Cortex of kidney (tissue), 1 donor: ENCODE data around the gene VPREB3.

Experiments used
- DNase-seq: peaks from one replicate; lab custom pipeline; 2025; lab: John Stamatoyannopoulos, UW

Gene VPREB3

GRCh38 chr22:23782703-23783102 is 28.5 kb upstream of the VPREB3 start:
- DNase-seq, result no peak

GRCh38 chr22:23782252-23782651 is 28.0 kb upstream of the VPREB3 start:
- no peak for DNase-seq

DNA sequence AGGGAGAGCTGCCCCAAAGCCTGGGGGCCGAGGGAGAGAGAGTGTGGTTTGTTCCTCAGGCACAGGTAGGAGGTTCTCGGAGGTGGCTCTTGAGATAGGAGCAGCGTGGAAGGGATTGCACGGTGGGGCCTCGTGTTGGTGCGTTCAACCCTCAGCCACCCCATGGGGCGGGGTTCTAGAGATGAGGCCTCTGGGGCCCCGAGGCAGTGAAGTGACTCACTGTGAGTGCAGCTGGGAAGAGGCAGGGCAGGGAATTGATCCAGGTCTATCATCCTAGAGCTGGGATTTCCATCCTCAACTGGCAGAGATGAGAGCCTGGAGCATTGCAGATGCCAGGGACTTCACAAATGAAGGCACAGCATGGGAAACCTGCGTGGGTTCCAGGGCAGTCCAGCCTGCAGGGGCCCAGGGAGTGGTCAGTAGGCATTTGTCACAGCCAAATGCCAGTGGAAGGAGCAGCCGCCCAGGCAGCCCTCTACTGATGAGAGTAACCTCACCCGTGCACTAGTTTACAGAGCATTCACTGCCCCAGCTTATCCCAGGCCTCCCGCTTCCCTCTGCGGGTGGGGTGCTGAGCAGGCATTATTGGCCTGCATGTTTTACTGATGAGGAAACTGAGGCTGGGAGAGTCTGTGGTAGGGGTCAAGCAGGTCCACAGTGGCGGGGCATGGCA is 27.4 kb upstream of the VPREB3 start:
- no peak for DNase-seq

GRCh38 chr22:23781065-23781464 is 26.8 kb upstream of the VPREB3 start:
- DNase-seq, result no peak

GRCh38 chr22:23780146-23780748 is 26.0 kb upstream of the VPREB3 start:
- DNase-seq, result no peak

DNA sequence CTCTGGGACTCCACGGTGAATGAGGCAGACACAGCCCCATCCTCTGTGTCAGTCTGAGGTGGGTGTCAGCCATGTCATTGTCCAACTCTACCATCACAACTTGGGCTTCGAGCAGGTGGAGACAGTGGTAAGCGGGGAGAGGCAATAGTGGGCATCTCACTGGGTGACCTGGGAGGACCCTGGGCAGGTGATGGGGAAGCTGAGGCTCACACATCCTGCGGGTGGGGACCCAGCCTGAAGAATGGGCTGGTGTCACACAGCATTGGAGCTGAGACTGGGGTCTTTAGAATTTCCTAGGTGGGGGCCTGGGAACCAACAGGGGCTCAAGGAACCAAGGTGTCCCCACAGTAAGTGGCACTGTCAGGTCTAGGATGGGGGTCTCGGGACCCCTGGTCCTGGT is 25.5 kb upstream of the VPREB3 start:
- no peak for DNase-seq

- no peak for DNase-seq
Measured at GRCh38 chr22:23779083-23779482, 24.9 kb upstream of the VPREB3 start.

DNA sequence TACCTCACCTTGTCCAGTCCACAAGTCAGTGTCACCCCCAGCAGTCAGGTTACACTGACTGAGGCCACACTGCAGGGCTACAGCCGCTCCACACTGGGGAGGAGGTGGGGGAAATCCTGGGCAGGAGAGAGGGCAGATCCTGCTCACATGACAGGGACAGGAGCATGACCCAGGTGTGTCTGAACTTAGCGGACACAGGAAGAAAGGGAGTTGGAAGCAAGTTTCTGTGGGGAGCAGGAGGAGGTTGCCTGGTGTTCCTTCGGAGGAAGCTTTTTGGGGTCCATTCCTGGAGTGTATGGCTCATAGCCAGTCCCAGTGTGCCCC is 24.3 kb upstream of the VPREB3 start:
- no peak for DNase-seq

DNA sequence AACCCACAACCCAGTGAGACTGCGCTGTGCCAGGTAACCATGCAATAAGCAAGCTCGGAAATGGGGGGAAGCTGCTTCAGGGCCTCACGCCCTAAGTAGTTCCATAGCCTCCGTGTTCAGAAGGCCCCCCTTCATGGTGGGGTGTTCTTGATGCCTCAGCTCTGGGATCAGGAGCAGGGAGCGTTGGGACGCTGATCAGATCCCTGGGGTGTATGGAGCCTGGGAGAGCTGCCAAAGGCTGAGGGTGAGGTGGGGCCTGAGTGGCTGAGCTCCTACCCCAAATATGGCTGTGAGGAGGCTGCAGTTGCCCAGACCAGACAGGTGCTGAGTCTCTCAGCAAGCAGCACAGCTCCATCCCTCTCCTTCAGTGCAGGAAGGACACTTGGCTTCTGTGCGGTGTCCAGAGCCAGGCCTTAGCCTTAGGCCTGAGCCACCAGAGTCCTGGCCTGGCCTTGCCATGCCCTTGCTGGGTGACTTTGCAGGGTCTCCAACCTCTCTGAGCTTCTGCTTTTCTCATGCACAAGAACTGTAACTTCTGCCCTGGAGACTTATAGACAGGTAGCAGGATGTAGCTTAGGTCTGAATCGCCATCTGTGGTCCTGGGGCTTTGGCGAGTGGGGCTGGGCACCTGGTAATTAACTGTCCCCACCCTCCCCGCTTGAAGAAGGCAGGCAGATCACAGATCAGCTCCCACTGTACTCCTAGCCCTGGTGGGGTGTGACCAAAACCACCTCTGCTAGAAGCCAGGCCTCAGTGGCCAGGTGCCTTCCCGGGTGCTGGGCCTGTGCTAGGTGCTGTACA is 23.8 kb upstream of the VPREB3 start:
- no peak for DNase-seq

GRCh38 chr22:23775779-23776375 is 21.7 kb upstream of the VPREB3 start:
- DNase-seq, result no peak

DNA sequence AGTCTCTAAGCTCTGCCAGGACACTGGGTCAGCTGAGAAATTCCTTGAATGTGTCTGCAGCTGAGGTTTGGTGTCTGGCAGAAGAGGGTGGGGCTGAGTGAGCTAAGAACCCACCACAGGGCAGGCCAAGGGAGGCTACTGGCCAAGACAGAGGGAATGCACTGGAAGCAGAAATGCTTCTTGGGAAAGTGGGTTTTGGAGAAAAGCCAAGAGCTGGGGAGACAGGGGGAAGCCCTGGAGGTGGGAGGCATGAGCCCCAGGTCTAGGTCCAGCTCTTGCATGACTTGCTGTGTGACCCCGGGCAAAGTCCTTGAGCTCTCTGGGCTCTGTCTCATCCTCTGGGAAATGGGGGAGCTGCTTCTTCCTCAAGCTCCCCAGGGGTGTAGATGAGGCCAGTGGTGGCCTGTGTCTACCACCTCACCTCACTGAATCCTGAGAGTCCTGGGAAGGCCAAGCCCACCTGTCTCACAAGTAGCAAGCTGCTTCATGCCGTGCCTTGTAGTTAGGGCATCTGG is 20.8 kb upstream of the VPREB3 start:
- no peak for DNase-seq

DNA sequence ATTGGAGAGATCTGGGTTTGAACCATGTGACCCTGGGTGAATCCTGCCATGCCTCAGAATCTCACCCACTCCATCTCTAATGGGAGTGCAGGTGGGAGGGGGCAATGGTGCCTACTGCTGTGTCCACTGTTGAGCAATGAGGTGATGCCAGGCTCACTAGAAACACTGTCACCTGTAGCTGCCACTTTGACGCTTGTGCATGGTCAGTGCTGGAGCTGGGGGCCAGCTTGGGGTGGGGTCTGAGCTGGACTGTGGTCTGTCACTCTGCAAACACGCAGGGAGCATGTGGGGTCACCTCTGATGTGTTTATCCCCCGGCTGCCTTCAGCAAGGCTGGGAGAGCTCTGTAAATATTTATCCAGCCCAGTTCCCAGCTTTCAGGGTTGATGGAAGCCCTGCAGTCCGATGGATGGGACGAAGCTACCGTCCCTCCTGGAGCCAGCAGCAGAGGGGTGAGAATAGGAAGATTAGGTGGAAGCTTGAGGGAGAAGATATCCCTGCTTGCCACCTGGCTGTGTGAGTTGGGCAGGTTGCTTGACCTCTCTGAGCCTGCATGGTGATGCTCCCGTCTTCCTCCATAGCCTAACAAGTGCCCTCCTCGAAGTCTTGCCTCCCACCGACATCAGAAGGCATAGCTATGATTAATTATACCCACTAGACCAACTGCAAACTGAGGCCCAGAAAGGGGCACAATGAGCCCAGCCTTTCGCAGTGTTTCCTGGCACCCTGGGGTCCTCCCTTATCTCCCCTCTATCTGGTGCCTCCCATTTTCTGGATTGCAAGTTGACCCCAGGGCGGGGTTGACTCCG is 20.1 kb upstream of the VPREB3 start:
- DNase-seq, result no peak

GRCh38 chr22:23773483-23774113 is 19.4 kb upstream of the VPREB3 start:
- no peak for DNase-seq

DNA sequence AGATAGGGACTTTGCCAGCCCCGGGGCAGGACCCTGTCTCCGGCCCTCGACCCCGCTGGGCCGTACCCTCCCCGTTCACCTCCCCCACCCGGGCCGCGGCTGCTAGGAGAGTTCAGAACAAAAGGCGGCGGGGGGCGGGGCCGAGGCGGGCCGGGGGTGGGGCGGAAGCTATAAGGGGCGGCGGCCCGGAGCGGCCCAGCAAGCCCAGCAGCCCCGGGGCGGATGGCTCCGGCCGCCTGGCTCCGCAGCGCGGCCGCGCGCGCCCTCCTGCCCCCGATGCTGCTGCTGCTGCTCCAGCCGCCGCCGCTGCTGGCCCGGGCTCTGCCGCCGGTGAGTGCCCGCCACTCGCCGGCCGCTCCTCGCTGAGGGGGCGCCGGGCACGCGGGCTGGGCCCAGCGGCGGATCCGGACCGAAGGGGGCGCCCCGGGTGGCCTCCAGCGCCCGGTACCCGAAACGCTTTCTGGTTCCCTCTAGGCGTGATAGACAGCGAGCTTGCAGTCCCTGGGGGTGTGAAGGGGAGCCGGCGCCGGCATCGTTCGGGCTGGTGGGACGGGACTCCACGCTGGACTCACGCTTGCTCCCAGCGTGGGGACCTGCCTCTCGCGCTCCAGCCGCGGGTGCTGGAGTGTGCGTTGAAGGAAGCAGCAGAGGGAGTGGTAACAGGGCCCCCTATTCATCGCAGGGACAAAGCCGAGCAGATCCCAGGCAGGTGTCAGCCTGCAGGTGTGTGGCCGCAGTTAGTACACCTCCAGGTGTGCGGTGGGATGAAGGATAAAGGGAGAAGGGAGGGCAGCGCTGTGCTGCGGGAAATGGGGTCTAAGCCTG is 18.6 kb upstream of the VPREB3 start, which contains the start of gene MMP11:
MMP11 (plus strand) TSS at position 201 of the 825 bp plus-strand sequence; CDS start at position 223, 22 bp downstream.
- DNase-seq, result no peak

DNA sequence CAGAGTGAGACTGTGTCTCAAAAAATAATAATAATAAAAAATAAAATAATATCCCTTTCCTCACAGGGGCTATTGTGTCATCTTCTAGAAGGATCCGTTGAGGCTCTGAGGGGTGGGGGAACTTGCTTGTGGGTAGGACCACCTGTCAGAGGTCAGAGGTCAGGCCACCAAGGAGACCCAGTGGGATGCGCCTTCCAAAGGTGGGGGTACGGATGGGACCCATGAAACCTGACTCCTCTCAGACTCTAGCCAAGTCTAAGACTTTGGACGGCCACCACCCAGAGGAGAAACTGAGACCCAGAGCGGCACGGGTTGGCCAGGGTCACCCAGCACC is 18.1 kb upstream of the VPREB3 start:
- DNase-seq, result no peak

DNA sequence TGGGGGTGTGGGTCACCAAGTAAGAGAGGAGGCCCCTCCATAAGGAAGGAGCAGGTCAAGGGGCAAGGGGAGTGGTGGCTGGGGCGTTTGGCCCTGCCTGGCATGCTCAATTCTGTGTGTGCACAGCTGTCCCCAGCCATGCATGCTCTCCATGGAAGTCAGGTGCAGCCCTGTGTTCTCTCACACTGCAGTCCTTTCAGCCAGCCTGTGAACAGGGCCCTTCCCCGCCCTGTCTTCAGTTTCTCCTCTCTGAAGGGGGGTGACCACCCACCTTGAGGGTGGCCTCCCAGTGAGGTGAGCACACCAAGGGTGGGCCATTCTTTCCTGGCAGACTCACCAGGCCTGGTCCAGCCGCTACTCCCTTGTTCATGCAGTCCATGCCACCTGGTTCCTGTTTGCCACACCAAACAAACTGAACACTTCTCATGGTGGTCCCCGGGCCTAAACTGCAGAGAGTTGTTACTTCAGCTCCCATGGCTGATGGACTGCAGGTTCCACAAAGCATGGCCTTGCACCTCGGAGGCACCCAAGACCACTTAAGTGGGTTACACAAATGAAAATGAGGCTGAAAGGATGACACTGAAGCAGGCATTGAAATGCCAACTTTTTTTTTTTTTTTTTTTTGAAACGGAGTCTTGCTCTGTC is 15.2 kb upstream of the VPREB3 start:
- DNase-seq, result no peak

DNA sequence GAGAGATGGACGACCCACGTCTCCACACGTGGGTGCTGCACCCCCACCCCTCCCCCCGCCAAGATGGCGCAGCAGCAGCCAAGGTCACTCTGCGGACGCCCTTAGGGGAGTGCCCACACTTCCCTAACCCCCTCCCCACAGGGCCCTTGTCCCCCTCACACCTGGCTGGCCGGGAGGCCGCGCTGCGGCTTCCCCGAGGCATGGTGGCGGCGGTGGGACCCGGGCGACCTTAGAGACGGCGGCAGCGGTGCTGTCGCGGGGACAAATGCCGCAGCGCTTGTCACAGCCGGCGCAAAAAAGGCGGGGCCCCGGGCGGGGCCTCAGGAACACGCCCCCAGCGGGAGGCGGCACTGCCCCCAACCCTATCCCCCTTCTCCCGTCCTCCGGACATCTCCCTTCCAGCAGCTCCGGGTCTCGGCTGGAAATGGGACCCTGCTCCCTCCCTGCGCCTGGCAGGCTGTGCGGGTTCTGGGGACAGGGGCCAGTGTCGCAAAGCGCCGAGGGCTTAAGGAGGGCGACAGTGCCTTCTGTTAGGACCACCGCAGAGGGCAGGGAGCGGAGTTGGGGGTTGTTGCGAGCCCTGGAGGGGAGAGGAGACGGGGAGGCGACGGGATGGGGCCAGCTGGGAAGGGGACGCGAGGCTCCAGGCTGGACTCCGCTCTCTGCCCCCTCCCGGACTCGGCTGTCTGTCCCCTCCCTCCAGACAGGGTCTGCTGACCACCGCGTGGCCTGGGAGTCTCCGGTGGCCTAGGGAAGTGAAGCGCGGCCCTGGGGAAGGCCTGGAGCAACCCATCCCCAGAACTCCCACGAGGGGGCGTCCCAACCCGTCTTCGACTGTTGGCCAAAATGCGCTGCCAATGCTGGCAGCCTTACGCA is 13.7 kb upstream of the VPREB3 start, which contains the start of gene CHCHD10:
CHCHD10 (minus strand) TSS at position 300 of the 876 bp plus-strand sequence; CDS start at position 202, 98 bp downstream.
- no peak for DNase-seq

DNA sequence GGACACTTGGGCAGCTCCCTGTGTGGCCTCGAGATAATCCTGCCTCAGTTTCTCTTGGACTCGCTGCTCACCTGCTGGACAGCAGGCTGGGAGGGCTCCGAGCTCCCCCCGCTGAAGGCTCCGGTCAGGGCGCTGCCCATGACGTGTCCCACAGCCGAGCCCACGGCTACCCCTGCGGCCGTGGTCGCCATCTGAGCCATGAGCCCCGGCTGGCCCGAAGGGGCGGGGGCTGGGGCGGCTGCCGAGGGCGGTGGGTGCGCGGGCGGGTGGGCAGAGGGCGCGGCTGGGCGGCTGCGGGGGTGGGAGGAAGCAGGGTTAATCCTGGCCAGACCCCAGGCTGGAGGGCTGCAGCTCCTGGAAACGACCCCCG is 13.1 kb upstream of the VPREB3 start:
- no peak for DNase-seq
